Measurements from ENCODE around the gene OPCML. TPM values are rescaled to one million over a fixed set of nuclear protein-coding genes. Genes with fewer than 3 reads are reported as not detected.

The OPCML gene
- total RNA-seq, 1 experiment from 2014 or later: not detected

DNA sequence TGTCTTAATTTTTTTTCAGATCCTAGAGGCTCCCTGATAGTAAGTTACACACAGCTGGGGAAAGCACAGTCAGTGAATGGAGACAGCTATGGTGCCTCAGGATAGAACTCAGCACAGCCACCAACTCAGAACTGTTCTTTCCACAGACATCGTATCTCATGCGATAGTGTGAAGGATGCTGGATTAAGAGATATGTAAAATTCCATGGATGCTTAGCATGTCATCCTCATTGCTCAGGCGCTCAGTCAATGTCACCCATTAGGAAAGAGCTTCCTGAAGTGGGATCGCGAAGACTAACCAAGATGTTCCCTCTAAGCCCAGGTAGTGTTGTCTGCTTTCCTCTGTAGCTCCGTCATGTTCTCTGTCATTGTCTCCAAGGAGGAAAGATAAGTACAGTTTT, 1000.4 kb downstream of the OPCML start:
- H3K4me2 ChIP-seq (ENCODE audit: low read length): no peak overlapping the region
- peaks cover 38% of the 10 kb centered on the region for H3K9me3 ChIP-seq (ENCODE audit: low read length)
- no peaks in the 10 kb centered on the region for H3K36me3 ChIP-seq (ENCODE audit: low read depth, low read length)
- DNase-seq: no peak
- no peak overlapping the region for H3K27ac ChIP-seq (ENCODE audit: low read length)
- ATAC-seq: no peak
- no TSS peak for BruUV-seq (replicated peaks)
- H3K9me2 ChIP-seq (replicated peaks; ENCODE audit: low read length): no peaks in the 10 kb centered on the region
- H3K27me3 ChIP-seq (ENCODE audit: low read length): no peaks in the 10 kb centered on the region
- H3F3A ChIP-seq (ENCODE audit: low read length, unreplicated experiment): no peaks in the 10 kb centered on the region
- H3K79me2 ChIP-seq (ENCODE audit: low read length): no peaks in the 10 kb centered on the region
- no peaks in the 10 kb centered on the region for H4K20me1 ChIP-seq (ENCODE audit: low read length)
- no peaks in the 10 kb centered on the region for H3K4me1 ChIP-seq (ENCODE audit: insufficient read depth, low read length)
- no peak overlapping the region for H2AFZ ChIP-seq (ENCODE audit: low read length)
- intact Hi-C loops (cut with micrococcal nuclease): no loop called here
- CTCF ChIA-PET: no interaction called here
- POLR2A ChIA-PET (ENCODE audit: unreplicated experiment): no interaction called here
- TF ChIP-seq, protein P1, sequence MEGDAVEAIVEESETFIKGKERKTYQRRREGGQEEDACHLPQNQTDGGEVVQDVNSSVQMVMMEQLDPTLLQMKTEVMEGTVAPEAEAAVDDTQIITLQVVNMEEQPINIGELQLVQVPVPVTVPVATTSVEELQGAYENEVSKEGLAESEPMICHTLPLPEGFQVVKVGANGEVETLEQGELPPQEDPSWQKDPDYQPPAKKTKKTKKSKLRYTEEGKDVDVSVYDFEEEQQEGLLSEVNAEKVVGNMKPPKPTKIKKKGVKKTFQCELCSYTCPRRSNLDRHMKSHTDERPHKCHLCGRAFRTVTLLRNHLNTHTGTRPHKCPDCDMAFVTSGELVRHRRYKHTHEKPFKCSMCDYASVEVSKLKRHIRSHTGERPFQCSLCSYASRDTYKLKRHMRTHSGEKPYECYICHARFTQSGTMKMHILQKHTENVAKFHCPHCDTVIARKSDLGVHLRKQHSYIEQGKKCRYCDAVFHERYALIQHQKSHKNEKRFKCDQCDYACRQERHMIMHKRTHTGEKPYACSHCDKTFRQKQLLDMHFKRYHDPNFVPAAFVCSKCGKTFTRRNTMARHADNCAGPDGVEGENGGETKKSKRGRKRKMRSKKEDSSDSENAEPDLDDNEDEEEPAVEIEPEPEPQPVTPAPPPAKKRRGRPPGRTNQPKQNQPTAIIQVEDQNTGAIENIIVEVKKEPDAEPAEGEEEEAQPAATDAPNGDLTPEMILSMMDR (conservative IDR thresholded peaks at IDR 0.05; ENCODE audit: low read depth, low read length): no peak
- TF ChIP-seq EZH2 (IDR thresholded peaks at IDR 0.05; ENCODE audit: low read length, unreplicated experiment): no peak
- no peak for TF ChIP-seq EZH2phosphoT487 (IDR thresholded peaks at IDR 0.05; ENCODE audit: borderline replicate concordance, low read length)
- no peak overlapping the region for H3K9ac ChIP-seq (ENCODE audit: low read length)
- H3K4me3 ChIP-seq (ENCODE audit: low read length): no peak overlapping the region

- Histone ChIP-seq H2AFZ (ENCODE audit: low read length) (no peak overlapping the region), H3K27me3 (ENCODE audit: low read length) (no peaks in the 10 kb centered on the region), H3K9me3 (ENCODE audit: low read length) (peaks cover 44% of the 10 kb centered on the region), H3K4me2 (ENCODE audit: low read length) (no peak overlapping the region), H3K36me3 (ENCODE audit: low read depth, low read length) (no peaks in the 10 kb centered on the region), H3K4me1 (ENCODE audit: insufficient read depth, low read length) (no peaks in the 10 kb centered on the region), H3K9ac (ENCODE audit: low read length) (no peak overlapping the region), H3F3A (ENCODE audit: low read length, unreplicated experiment) (no peaks in the 10 kb centered on the region), H3K79me2 (ENCODE audit: low read length) (no peaks in the 10 kb centered on the region), H3K4me3 (ENCODE audit: low read length) (no peak overlapping the region), H3K9me2 (replicated peaks; ENCODE audit: low read length) (no peaks in the 10 kb centered on the region), H4K20me1 (ENCODE audit: low read length) (no peaks in the 10 kb centered on the region), H3K27ac (ENCODE audit: low read length) (no peak overlapping the region)
- TF ChIP-seq EZH2 (IDR thresholded peaks at IDR 0.05; ENCODE audit: low read length, unreplicated experiment) (no peak), EZH2phosphoT487 (IDR thresholded peaks at IDR 0.05; ENCODE audit: borderline replicate concordance, low read length) (no peak)
- TF ChIP-seq, protein P1 (conservative IDR thresholded peaks at IDR 0.05; ENCODE audit: low read depth, low read length): no peak
- ATAC-seq (no peak), DNase-seq (no peak)
- BruUV-seq (replicated peaks): no TSS peak
- intact Hi-C loops (cut with micrococcal nuclease): no loop called here
- ChIA-PET POLR2A (ENCODE audit: unreplicated experiment) (no interaction called here), CTCF (no interaction called here)
These were observed 1004.1 kb downstream of the OPCML start for GRCh38 chr11:132528181-132528580.

DNA sequence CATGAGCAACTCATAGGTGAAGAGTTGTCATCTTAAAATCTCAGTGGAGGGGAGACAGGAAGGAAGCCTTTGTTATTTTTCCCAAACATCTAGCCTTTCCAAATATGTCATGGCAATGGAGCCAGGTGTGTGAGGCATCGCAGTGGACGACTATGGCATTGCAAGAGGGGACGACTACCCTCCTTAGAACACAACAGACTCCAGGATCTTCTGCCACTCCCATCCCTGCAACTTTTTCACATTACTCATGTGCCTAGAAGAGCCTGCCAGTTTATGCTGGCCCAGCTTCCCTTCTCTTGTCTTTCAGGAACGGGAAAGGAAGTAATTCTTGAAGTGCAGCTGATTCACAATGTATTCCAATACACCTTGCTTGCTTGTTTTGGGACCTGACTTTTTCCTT, 1008.4 kb downstream of the OPCML start:
- POLR2A ChIA-PET (ENCODE audit: unreplicated experiment): no interaction called here

More for the DNA sequence above, 1008.4 kb downstream of the OPCML start:
- H3K79me2 ChIP-seq (ENCODE audit: low read length): no peaks in the 10 kb centered on the region
- no peak overlapping the region for H2AFZ ChIP-seq (ENCODE audit: low read length)
- no TSS peak for BruUV-seq (replicated peaks)
- intact Hi-C loops (cut with micrococcal nuclease): no loop called here
- H3K9me3 ChIP-seq (ENCODE audit: low read length): peaks cover 30% of the 10 kb centered on the region
- no peaks in the 10 kb centered on the region for H3K9me2 ChIP-seq (replicated peaks; ENCODE audit: low read length)
- CTCF ChIA-PET: no interaction called here
- no peak overlapping the region for H3K4me2 ChIP-seq (ENCODE audit: low read length)
- DNase-seq (no peak), ATAC-seq (no peak)
- no peaks in the 10 kb centered on the region for H3K36me3 ChIP-seq (ENCODE audit: low read depth, low read length)
- no peaks in the 10 kb centered on the region for H3K4me1 ChIP-seq (ENCODE audit: insufficient read depth, low read length)
- H3K4me3 ChIP-seq (ENCODE audit: low read length): no peak overlapping the region
- no peak for TF ChIP-seq EZH2 (IDR thresholded peaks at IDR 0.05; ENCODE audit: low read length, unreplicated experiment)
- TF ChIP-seq, protein P1 (conservative IDR thresholded peaks at IDR 0.05; ENCODE audit: low read depth, low read length): no peak
- no peak for TF ChIP-seq EZH2phosphoT487 (IDR thresholded peaks at IDR 0.05; ENCODE audit: borderline replicate concordance, low read length)
- no peak overlapping the region for H3K27ac ChIP-seq (ENCODE audit: low read length)
- no peak overlapping the region for H3K9ac ChIP-seq (ENCODE audit: low read length)
- H3K27me3 ChIP-seq (ENCODE audit: low read length): no peaks in the 10 kb centered on the region
- no peaks in the 10 kb centered on the region for H4K20me1 ChIP-seq (ENCODE audit: low read length)
- H3F3A ChIP-seq (ENCODE audit: low read length, unreplicated experiment): no peaks in the 10 kb centered on the region

Measured in PC-3 (cell line).